Gastrocnemius medialis (tissue), 4 donors: ENCODE results near the gene ACP6. TPM values are rescaled to one million over a fixed set of nuclear protein-coding genes. Genes with fewer than 3 reads are reported as not detected.
A peak's percentile ranks its signal among the peaks of the same experiment; 100 is the strongest.

Experiments
- ATAC-seq, 2 donors: fragments of 150-250 bp; one replicate each; pipeline ENCODE4 v1.9.1; 2016
- DNase-seq, 2 donors: peaks; one replicate each; pipeline ENCODE4 v3.0.0-alpha.2; 2019
- H3K27ac ChIP-seq, 4 donors: fragments of 200-600 bp; sonication (generic); 1 replicate in 1 of 4; 2 replicates in 3 of 4; pipeline ENCODE4 v1.5.1; 2016 to 2018; ENCODE audit warnings: mild to moderate bottlenecking in 2 of 4, moderate library complexity in 1 of 4
- H3K27me3 ChIP-seq, 3 donors: fragments of 200-600 bp; sonication (generic) in 2 of 3; 1 replicate in 1 of 3; 2 replicates in 2 of 3; pipeline versions ENCODE4 v1.5.1 to v1.6.0; 2016 to 2019; ENCODE audit warnings: mild to moderate bottlenecking in 1 of 3, moderate library complexity in 1 of 3
- H3K36me3 ChIP-seq, 2 donors: fragments of 200-600 bp; sonication (generic) in 1 of 2; one replicate each; pipeline ENCODE4 v1.5.1; 2017 to 2018
- H3K4me1 ChIP-seq, 2 donors: fragments of 200-600 bp; sonication (generic) in 1 of 2; one replicate each; pipeline ENCODE4 v1.5.1; 2016 to 2017; ENCODE audit warnings: mild to moderate bottlenecking in 2 of 2
- H3K4me3 ChIP-seq, 4 donors: fragments of 200-600 bp; sonication (generic) in 3 of 4; 1 replicate in 1 of 4; 2 replicates in 3 of 4; pipeline ENCODE4 v1.5.1; 2016 to 2019; ENCODE audit warnings: mild to moderate bottlenecking in 2 of 4
- H3K9me3 ChIP-seq, 3 donors: fragments of 200-600 bp; sonication (generic) in 2 of 3; 1 replicate in 1 of 3; 2 replicates in 2 of 3; pipeline ENCODE4 v1.5.1; 2016 to 2019
- CTCF ChIP-seq, 5 experiments: fragments of 450-650 bp in 3 of 5; fragments of 200-600 bp in 2 of 5; sonication (generic) in 2 of 5; IDR thresholded peaks in 4 of 5; conservative IDR thresholded peaks in 1 of 5; 1 replicate in 4 of 5; 2 replicates in 1 of 5; pipeline ENCODE4 v1.5.1; 2016 to 2019; ENCODE audit warnings: antibody characterized with exemption in 5 of 5, mild to moderate bottlenecking in 3 of 5, moderate library complexity in 3 of 5
- POLR2A ChIP-seq, 2 donors: fragments of 450-650 bp; IDR thresholded peaks; one replicate each; pipeline ENCODE4 v1.6.1; 2017; ENCODE audit warnings: antibody characterized with exemption in 2 of 2, mild to moderate bottlenecking in 2 of 2, moderate library complexity in 2 of 2
- in situ Hi-C, 4 donors: fragments of 200-750 bp; cut with MboI; loops; one replicate each; pipeline versions ENCODE4 v1.15.0 to v1.8.0; 2017; ENCODE audit warnings: low sequenced_read_pairs in 4 of 4
- intact Hi-C: fragments of 100-400 bp; cut with DNase I; formaldehyde crosslinking; loops from one replicate; pipeline ENCODE4 v1.15.1; 2023; ENCODE audit warnings: low total_unique reads
- total RNA-seq, 4 donors: library from RNA; depleted of rRNA; stranded (reverse); fragments of >200 nt; gene quantifications; one replicate each; pipeline versions ENCODE4 v1.1.0 to v1.2.3, GENCODE V29; 2016

Gene ACP6
- total RNA-seq, 4 donors from 2014 or later: 3.9 to 11.4 (median 9.2) TPM

GRCh38 chr1:147605591-147605990, 64.7 kb downstream of the ACP6 start:
- DNase-seq: no peak
- intact Hi-C loops: no loop called here
- in situ Hi-C loops: loop anchor here in 1 of 4 donors (25.0 kb wide), 1 partner anchor 443 kb away; the partner anchor contains the start of gene PRKAB2
- Histone ChIP-seq H3K36me3 (peaks cover 0 to 25% of the 10 kb centered on the region in 2 donors), H3K4me1 (peaks cover 42 to 55% of the 10 kb centered on the region in 2 donors), H3K9me3 (no peaks in the 10 kb centered on the region), H3K4me3 (no peak overlapping the region), H3K27ac (no peak overlapping the region), H3K27me3 (no peaks in the 10 kb centered on the region)
- TF ChIP-seq CTCF (IDR thresholded peaks at IDR 0.05 in 4 of 5, conservative IDR thresholded peaks at IDR 0.05 in 1 of 5): no peak
- no peak for TF ChIP-seq POLR2A (IDR thresholded peaks at IDR 0.05)
- ATAC-seq: no peak

GRCh38 chr1:147603986-147604385, 66.3 kb downstream of the ACP6 start:
- ATAC-seq (no peak), DNase-seq (no peak)
- H3K27ac ChIP-seq: no peak overlapping the region
- H3K9me3 ChIP-seq: no peaks in the 10 kb centered on the region
- no peak overlapping the region for H3K4me3 ChIP-seq
- peaks cover 31 to 40% of the 10 kb centered on the region in 2 donors for H3K4me1 ChIP-seq
- peaks cover 0 to 25% of the 10 kb centered on the region in 2 donors for H3K36me3 ChIP-seq
- in situ Hi-C loops: loop anchor here in 1 of 4 donors (25.0 kb wide), 1 partner anchor 442 kb away; the partner anchor contains the start of gene PRKAB2
- no peaks in the 10 kb centered on the region for H3K27me3 ChIP-seq
- TF ChIP-seq POLR2A (IDR thresholded peaks at IDR 0.05) (no peak), CTCF (IDR thresholded peaks at IDR 0.05 in 4 of 5, conservative IDR thresholded peaks at IDR 0.05 in 1 of 5) (no peak)
- intact Hi-C loops: no loop called here

- DNase-seq: peak in 1 of 2 donors; percentile 53
- TF ChIP-seq CTCF (IDR thresholded peaks at IDR 0.05 in 4 of 5, conservative IDR thresholded peaks at IDR 0.05 in 1 of 5) (peak in 3 of 5 experiments; percentile 22 to 50 (median 29)), POLR2A (IDR thresholded peaks at IDR 0.05) (peak in 1 of 2 donors; percentile 53)
- Histone ChIP-seq H3K4me1 (peaks cover 20 to 33% of the 10 kb centered on the region in 2 donors), H3K4me3 (peak overlapping the region; percentile 74 to 97 (median 82)), H3K36me3 (peaks cover 0 to 1% of the 10 kb centered on the region in 2 donors), H3K27ac (peak overlapping the region; percentile 84 to 94 (median 89)), H3K9me3 (no peaks in the 10 kb centered on the region), H3K27me3 (no peaks in the 10 kb centered on the region)
- in situ Hi-C loops: loop anchor here in 1 of 4 donors (25.0 kb wide), 1 partner anchor 438 kb away; the partner anchor contains the start of gene PRKAB2
- ATAC-seq: peak; percentile 9 to 28
- intact Hi-C loops: loop anchor here (1.0 to 2.0 kb wide), 3 partner anchors 18 to 40 kb away; no protein-coding TSS in a partner anchor
These were observed 69.9 kb downstream of the ACP6 start for GRCh38 chr1:147600119-147601111.

GRCh38 chr1:147599362-147600118, 70.8 kb downstream of the ACP6 start:
- intact Hi-C loops: loop anchor here (1.0 to 5.0 kb wide), 6 partner anchors 19 to 357 kb away; partner anchors contain the start of genes ACP6, BCL9 and CHD1L
- no peaks in the 10 kb centered on the region for H3K27me3 ChIP-seq
- peaks cover 20 to 33% of the 10 kb centered on the region in 2 donors for H3K4me1 ChIP-seq
- ATAC-seq: peak; percentile 79 to 83
- in situ Hi-C loops: loop anchor here in 3 of 4 donors (5.0 to 25.0 kb wide), 3 partner anchors 55 to 437 kb away; partner anchors contain the start of genes BCL9 (in 3 of the 3) and PRKAB2 (in 1 of the 3)
- peak overlapping the region; percentile 74 to 97 (median 86) for H3K4me3 ChIP-seq
- peak; percentile 96 to 98 for TF ChIP-seq POLR2A (IDR thresholded peaks at IDR 0.05)
- TF ChIP-seq CTCF (IDR thresholded peaks at IDR 0.05 in 4 of 5, conservative IDR thresholded peaks at IDR 0.05 in 1 of 5): no peak
- DNase-seq: peak; percentile 97
- peak overlapping the region; percentile 88 to 98 (median 96) for H3K27ac ChIP-seq
- no peaks in the 10 kb centered on the region for H3K9me3 ChIP-seq
- no peaks in the 10 kb centered on the region for H3K36me3 ChIP-seq
